ENCODE data around the gene SLC1A7. TPM values are rescaled to one million over a fixed set of nuclear protein-coding genes. Genes with fewer than 3 reads are reported as not detected.

SLC1A7 gene
- polyA plus RNA-seq, 4 donors, result 0.06 to 0.86 (median 0.16) TPM

GRCh38 chr1:53134961-53135734, 7.3 kb downstream of the SLC1A7 start:
- no peak for DNase-seq (ENCODE audit: low read depth in 4 of 4, low spot score in 3 of 4)

DNA sequence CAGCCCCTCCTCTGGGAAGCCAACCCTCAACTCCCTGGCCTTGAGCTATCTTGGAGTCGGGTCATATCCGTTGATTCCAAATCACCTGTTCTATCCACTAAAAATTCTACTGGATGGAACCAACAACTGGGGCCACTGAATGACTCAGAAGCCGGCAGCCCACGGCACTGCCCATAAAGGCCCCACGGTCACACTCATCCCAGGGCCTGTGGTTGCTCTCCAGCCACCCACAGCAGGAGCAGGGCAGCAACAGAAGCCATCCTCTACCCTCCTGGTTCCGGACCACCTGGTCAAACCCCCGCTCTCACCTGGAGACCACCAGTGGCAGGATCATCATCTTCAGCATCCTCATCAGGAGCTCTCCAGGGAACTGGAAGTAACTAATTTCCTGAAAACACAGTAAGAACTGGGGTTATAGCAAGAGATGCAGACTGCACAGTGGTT, 8.4 kb downstream of the SLC1A7 start:
- DNase-seq (ENCODE audit: low read depth in 4 of 4, low spot score in 3 of 4), result no peak

- no peak for DNase-seq (ENCODE audit: low read depth in 4 of 4, low spot score in 3 of 4)
These were observed 9.0 kb downstream of the SLC1A7 start for GRCh38 chr1:53133261-53134041.

- DNase-seq (ENCODE audit: low read depth in 4 of 4, low spot score in 3 of 4), result no peak
These were observed 10.3 kb downstream of the SLC1A7 start for GRCh38 chr1:53132176-53132575.

GRCh38 chr1:53131590-53131938, 10.9 kb downstream of the SLC1A7 start:
- no peak for DNase-seq (ENCODE audit: low read depth in 4 of 4, low spot score in 3 of 4)

- no peak for DNase-seq (ENCODE audit: low read depth in 4 of 4, low spot score in 3 of 4)
These were observed 11.4 kb downstream of the SLC1A7 start for GRCh38 chr1:53130878-53131589.

GRCh38 chr1:53130598-53130877, 11.9 kb downstream of the SLC1A7 start:
- no peak for DNase-seq (ENCODE audit: low read depth in 4 of 4, low spot score in 3 of 4)

GRCh38 chr1:53129891-53130597, 12.4 kb downstream of the SLC1A7 start:
- no peak for DNase-seq (ENCODE audit: low read depth in 4 of 4, low spot score in 3 of 4)

DNA sequence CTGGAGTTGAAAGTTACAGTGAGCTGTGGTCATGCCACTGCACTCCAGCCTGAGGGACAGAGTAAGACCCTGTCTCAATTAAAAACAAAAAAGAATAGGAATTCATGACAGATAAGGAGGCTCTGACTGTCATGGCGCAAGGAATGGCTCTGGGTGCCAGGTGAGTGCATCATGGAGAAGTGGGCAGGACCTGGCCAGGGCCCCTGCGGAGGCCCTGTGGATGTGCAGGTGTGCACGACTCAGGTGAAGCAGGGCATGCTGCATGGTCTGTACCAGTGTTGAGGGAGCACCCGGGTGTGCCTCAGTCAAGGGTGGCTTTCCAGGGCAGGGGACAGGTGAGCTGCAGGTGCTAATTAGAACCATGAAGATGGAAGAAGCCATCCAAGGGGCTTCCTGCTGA, 14.0 kb downstream of the SLC1A7 start:
- no peak for DNase-seq (ENCODE audit: low read depth in 4 of 4, low spot score in 3 of 4)

- DNase-seq (ENCODE audit: low read depth in 4 of 4, low spot score in 3 of 4), result no peak
These were observed 14.9 kb downstream of the SLC1A7 start for GRCh38 chr1:53127546-53127945.

GRCh38 chr1:53126495-53126894, 15.9 kb downstream of the SLC1A7 start:
- no peak for DNase-seq (ENCODE audit: low read depth in 4 of 4, low spot score in 3 of 4)

DNA sequence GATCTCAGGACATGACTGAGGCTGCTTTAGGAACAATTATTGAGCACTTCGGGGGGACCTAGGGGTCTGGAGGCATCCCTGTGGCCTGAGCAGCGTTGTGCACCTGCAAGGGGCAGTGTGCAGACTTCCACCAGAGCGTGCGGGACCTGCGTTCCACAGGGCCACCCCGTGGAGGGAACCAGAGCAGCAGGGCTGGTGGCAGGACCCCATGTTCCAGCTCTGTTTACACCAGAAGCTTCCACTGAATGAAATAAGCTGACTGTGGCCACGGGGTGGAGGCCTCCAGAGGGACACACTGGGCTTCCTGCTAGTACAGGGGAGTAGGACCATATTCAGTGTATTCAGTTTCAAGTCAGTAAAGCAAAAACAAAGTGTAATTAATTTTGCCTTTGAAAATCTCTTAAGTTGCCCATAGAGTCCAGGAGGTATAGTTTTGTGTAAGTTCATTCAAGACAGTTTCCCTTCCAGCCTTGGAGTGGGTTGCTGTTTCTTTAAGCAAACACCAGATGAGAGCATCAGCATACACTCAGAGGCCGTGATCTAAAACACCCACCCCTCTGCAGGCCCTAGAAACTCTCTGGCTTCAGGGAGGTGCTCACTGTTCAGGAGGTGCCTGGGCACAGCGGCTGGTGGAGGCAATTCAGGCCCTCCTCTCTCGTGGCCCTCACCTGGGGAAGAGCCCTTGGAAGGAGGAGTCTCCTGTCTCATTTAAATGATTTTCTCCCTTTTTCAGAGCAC, 16.6 kb downstream of the SLC1A7 start:
- DNase-seq (ENCODE audit: low read depth in 4 of 4, low spot score in 3 of 4), result no peak

DNA sequence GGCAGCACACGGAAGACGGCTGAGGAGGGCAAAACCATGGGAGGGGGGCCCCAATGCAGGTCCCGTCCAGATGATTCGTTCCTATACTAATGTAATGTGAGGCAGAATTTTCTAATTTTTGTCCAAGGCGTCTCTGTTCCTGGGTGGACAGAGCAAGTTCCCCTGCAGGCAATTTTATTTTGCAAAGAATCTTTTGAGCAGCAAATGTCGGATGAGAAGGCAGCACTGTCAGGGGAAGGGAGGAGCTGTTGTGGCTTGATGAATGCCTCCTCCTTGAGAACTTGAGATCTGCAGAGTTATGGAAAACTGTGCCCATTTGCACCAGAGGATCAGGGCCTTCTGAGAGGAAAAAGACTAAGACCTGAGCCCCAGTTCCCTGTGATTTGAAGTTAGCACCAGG, 17.3 kb downstream of the SLC1A7 start:
- no peak for DNase-seq (ENCODE audit: low read depth in 4 of 4, low spot score in 3 of 4)

DNA sequence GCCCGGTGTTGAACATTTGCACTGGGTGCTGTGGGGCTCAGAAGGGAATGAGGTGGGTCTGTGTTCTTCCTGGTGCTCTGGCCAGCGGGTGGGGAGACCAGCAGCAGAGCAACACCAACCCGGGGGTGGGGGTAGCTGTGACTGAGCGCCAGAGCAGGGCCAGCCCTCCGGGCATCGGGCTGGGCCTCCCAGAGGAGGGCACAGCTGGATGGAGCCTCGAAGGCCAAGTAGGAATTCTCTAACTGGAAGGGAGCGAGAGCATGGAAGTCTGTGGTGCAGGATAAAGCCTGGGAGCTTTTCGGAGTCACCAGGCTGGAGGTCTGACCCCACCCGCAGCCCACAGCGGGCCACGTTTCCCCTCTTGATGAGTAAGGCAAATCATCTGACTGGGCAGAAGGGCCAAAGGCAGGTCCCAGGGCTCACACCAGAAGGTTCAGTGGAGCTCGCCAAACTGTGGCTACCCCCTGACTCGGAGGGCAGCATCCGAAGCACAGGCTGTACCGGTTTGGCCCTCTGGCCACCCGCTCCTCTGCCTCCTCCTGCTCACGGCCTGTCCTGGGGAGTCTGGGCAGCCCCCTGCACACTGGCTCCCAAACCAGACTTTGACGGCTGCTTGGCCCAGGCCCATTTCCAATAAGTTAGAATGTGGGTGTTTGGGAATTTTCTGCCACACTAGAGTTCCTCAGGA, 18.8 kb downstream of the SLC1A7 start:
- DNase-seq (ENCODE audit: low read depth in 4 of 4, low spot score in 3 of 4), result no peak

- no peak for DNase-seq (ENCODE audit: low read depth in 4 of 4, low spot score in 3 of 4)
These were observed 19.5 kb downstream of the SLC1A7 start for GRCh38 chr1:53122961-53123413.

GRCh38 chr1:53122201-53122885, 20.1 kb downstream of the SLC1A7 start:
- no peak for DNase-seq (ENCODE audit: low read depth in 4 of 4, low spot score in 3 of 4)

DNA sequence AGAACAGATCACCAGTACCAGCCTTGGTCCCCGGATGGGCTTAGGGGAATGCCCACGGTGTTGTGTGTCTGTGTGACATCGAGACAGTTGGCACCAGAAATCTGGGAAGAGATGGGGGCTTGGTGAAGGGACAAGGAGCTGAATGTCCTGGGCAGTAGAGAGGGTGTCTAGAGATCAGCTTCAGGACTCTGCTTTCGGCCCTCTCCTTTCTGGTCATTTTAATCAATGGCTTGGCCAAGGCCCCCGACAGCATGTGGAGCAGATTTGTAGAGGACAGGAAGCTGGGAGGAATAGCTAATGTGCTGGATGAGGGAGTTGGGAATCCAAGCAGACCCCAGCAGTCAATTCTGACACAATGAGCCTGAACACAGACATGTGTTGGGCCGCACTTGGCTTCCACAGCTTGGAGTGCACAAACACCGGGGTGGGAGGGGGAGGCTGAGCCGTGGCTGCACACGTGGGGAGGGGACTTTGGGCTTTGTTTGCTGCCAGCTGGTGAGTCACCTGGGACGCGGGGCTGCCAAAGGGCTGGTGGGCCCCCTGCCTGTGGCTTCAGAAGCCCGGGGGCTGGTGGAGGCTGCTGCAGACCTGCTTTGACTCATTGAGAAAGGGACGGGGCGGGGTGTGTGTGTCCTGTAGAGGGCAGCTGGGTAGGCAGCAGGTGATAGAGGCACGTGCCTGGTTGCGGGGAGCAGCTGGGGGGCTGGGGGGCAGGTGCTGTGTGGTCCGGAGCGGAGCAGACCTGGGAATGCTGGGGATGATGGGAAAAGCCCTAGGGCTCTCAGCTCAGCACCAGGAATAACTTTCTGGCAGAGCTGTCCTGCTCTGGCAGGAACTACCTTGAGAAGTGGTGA, 20.9 kb downstream of the SLC1A7 start:
- DNase-seq (ENCODE audit: low read depth in 4 of 4, low spot score in 3 of 4), result peak in 1 of 4 donors; percentile 29

DNA sequence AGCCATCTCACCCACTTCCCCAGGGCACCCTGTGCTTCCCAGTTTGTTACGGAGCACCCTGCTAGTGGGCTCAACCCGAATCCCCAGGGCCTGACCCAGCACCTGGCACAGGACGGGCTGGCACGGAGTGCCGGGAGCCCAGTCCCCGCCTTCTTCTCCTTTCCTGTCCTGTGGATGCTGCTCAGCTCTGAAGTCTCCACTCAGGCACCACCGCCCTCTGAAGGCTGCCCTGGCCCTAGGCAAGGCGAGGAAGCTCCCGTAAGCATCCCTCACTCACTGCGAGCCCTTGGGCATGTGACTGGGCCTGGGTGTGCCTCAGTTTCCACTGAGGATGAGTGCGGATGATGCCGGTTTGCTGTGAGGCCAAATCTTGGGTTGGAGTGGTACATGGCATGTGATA, 21.8 kb downstream of the SLC1A7 start:
- no peak for DNase-seq (ENCODE audit: low read depth in 4 of 4, low spot score in 3 of 4)
